HG03469 (cell line): ENCODE measurements around the gene UPF2.
"Not testable (repeated sequence)": the region's sequence is repeated elsewhere in the genome, so short reads cannot be mapped to it uniquely, and the experiment has no call there.

Experiments used
- ATAC-seq: cut with Tn5 transposase; IDR thresholded peaks from one replicate; pipeline ENCODE4 v1.9.1; 2021; ENCODE audit warnings: mild to moderate bottlenecking, moderate library complexity, moderate number of reproducible peaks; ENCODE audit not compliant: unreplicated experiment

UPF2 gene

GRCh38 chr10:12042797-12043651, at the start of gene UPF2:
UPF2 (minus strand) TSS chr10:12042809; CDS start chr10:12035423, 7,386 bp downstream.
- peak; percentile 30 for ATAC-seq

- ATAC-seq: no peak
These were observed 48.8 kb upstream of the UPF2 start for GRCh38 chr10:12091421-12091820.

- ATAC-seq: no peak
These were observed 46.3 kb upstream of the UPF2 start for GRCh38 chr10:12088919-12089318.

- ATAC-seq: no peak
These were observed 39.4 kb upstream of the UPF2 start for GRCh38 chr10:12081879-12082557.

- no peak for ATAC-seq
These were observed 38.9 kb upstream of the UPF2 start for GRCh38 chr10:12081470-12081869.

- ATAC-seq: no peak
These were observed 35.1 kb upstream of the UPF2 start for GRCh38 chr10:12077580-12078180.

- ATAC-seq: no peak
These were observed 30.9 kb upstream of the UPF2 start for GRCh38 chr10:12073526-12073925.

GRCh38 chr10:12071441-12071840, 28.8 kb upstream of the UPF2 start:
- ATAC-seq: not testable (repeated sequence)

- ATAC-seq: peak; percentile 95
These were observed 26.1 kb upstream of the UPF2 start, which contains the start of gene DHTKD1 for GRCh38 chr10:12068449-12069269. DHTKD1 (plus strand) TSS chr10:12068954; CDS start chr10:12069034, 80 bp downstream.

GRCh38 chr10:12067336-12067735, 24.7 kb upstream of the UPF2 start:
- ATAC-seq: no peak

- no peak for ATAC-seq
These were observed 20.8 kb upstream of the UPF2 start for GRCh38 chr10:12063483-12063818.

GRCh38 chr10:12062754-12063482, 20.3 kb upstream of the UPF2 start:
- no peak for ATAC-seq

GRCh38 chr10:12061124-12061523, 18.5 kb upstream of the UPF2 start:
- ATAC-seq: no peak

GRCh38 chr10:12056748-12057147, 14.1 kb upstream of the UPF2 start:
- ATAC-seq: no peak

- ATAC-seq: no peak
These were observed 13.1 kb upstream of the UPF2 start for GRCh38 chr10:12055732-12056131.

GRCh38 chr10:12051241-12051640, 8.6 kb upstream of the UPF2 start:
- no peak for ATAC-seq

- no peak for ATAC-seq
These were observed 7.9 kb upstream of the UPF2 start for GRCh38 chr10:12050528-12050927.

GRCh38 chr10:12048547-12048946, 5.9 kb upstream of the UPF2 start:
- ATAC-seq: no peak

- no peak for ATAC-seq
These were observed 3.0 kb upstream of the UPF2 start for GRCh38 chr10:12045596-12045995.

GRCh38 chr10:12042409-12042796, 206 bp downstream of the UPF2 start:
- ATAC-seq: no peak
